Stimulated activated CD4-positive, alpha-beta T cell treated with anti-CD3 and anti-CD28 coated beads, Interleukin-4, amount 100 ng/mL, for 24 hours (primary cell): Measurements from ENCODE around the gene EPHB6.

ENCODE experiments used
- DNase-seq: peaks from one replicate; pipeline ENCODE4 v3.0.0-alpha.2; 2020

Gene EPHB6

GRCh38 chr7:142865766-142866165 is 10.9 kb downstream of the EPHB6 start:
- no peak for DNase-seq

- no peak for DNase-seq
These were observed 11.7 kb downstream of the EPHB6 start for GRCh38 chr7:142866361-142867096.

- DNase-seq: no peak
These were observed 12.2 kb downstream of the EPHB6 start for GRCh38 chr7:142867097-142867378.

- no peak for DNase-seq
These were observed 12.7 kb downstream of the EPHB6 start for GRCh38 chr7:142867398-142868187.

GRCh38 chr7:142868188-142868985 is 13.5 kb downstream of the EPHB6 start:
- DNase-seq: no peak

- no peak for DNase-seq
These were observed 14.1 kb downstream of the EPHB6 start for GRCh38 chr7:142868986-142869415.

- DNase-seq: no peak
These were observed 14.6 kb downstream of the EPHB6 start for GRCh38 chr7:142869434-142869833.

GRCh38 chr7:142870147-142870559 is 15.3 kb downstream of the EPHB6 start:
- DNase-seq: no peak

GRCh38 chr7:142870566-142871259 is 15.8 kb downstream of the EPHB6 start:
- DNase-seq: no peak

GRCh38 chr7:142871260-142872105 is 16.6 kb downstream of the EPHB6 start:
- DNase-seq: no peak

GRCh38 chr7:142872106-142872675 is 17.3 kb downstream of the EPHB6 start:
- no peak for DNase-seq

GRCh38 chr7:142873281-142873784 is 18.5 kb downstream of the EPHB6 start:
- DNase-seq: peak; percentile 24

- no peak for DNase-seq
These were observed 19.0 kb downstream of the EPHB6 start for GRCh38 chr7:142873871-142874270.

- DNase-seq: no peak
These were observed 19.5 kb downstream of the EPHB6 start for GRCh38 chr7:142874409-142874808.

GRCh38 chr7:142874837-142875236 is 20.0 kb downstream of the EPHB6 start:
- no peak for DNase-seq

- no peak for DNase-seq
These were observed 20.6 kb downstream of the EPHB6 start for GRCh38 chr7:142875456-142875855.

GRCh38 chr7:142876236-142876960 is 21.5 kb downstream of the EPHB6 start:
- no peak for DNase-seq

- DNase-seq: no peak
These were observed 22.4 kb downstream of the EPHB6 start for GRCh38 chr7:142876991-142877910.

- no peak for DNase-seq
These were observed 23.4 kb downstream of the EPHB6 start for GRCh38 chr7:142878315-142878714.

GRCh38 chr7:142879060-142879459 is 24.2 kb downstream of the EPHB6 start:
- no peak for DNase-seq
